ENCODE measurements around the gene DAZAP1. TPM values are rescaled to one million over a fixed set of nuclear protein-coding genes. Genes with fewer than 3 reads are reported as not detected.

Gene DAZAP1
- polyA plus RNA-seq, 1 of the 3 experiments (the other 2 are of a cell fraction): 54.3 TPM

DNA sequence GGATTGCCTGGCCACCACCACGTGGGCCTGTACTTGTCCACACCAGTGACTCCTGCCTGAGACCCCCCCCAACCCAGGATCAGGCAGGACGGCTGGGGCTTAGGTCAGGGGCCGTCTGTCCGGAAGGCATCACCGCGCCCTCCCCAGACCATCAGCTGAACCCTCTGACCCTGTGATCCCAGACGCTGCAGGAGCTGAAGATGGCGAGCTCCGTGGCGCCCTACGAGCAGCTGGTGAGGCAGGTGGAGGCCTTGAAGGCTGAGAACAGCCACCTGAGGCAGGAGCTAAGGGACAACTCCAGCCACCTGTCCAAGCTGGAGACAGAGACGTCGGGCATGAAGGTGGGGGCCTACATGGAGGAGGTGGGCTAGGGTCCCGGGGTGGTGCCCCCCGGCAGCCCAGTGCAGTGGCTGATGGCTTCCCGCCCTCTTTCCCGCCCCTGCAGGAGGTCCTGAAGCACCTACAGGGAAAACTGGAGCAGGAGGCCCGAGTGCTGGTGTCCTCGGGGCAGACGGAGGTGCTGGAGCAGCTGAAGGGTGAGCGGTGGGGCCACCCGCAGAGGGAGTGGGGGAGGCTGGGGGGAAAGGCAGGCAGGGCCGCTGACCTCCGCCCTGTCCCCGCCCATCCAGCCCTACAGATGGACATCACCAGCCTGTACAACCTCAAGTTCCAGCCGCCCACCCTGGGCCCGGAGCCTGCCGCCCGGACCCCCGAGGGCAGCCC, 45.6 kb downstream of the DAZAP1 start:
- Histone ChIP-seq H4K20me1 (ENCODE audit: insufficient read depth) (peaks cover 18% of the 10 kb centered on the region; the same call in 1 of the 2 replicates), H3K9me2 (no peaks in the 10 kb centered on the region), H3K36me3 (replicated peaks in 1 of 2; ENCODE audit: control insufficient read depth in 1 of 2, insufficient read depth in 2 of 2, low read length in 1 of 2) (no peaks in the 10 kb centered on the region), H3K9me3 (no peaks in the 10 kb centered on the region), H3K27me3 (ENCODE audit: insufficient read depth) (no peaks in the 10 kb centered on the region), H3F3A (replicated peaks; ENCODE audit: insufficient read depth) (peaks cover 19% of the 10 kb centered on the region), H3K4me2 (no peak overlapping the region), H2AFZ (ENCODE audit: low read depth) (no peak overlapping the region), H3K27ac (ENCODE audit: low read depth in 2 of 2, low read length in 1 of 2) (peak overlapping the region in 1 of 2 experiments; percentile 86; a peak in 1 of 4 replicates), H3K9ac (no peak overlapping the region), H3K4me1 (ENCODE audit: control insufficient read depth in 1 of 2, insufficient read depth in 2 of 2, low read depth in 1 of 2, low read length in 1 of 2) (peaks cover 0 to 36% of the 10 kb centered on the region in 2 experiments; a peak in 1 of 4 replicates), H3K79me2 (ENCODE audit: insufficient read depth) (no peaks in the 10 kb centered on the region), H3K4me3 (ENCODE audit: low read depth in 2 of 2, low read length in 1 of 2) (peak overlapping the region in 1 of 2 experiments; percentile 60; a peak in 1 of 4 replicates)
- ChIA-PET POLR2A (interaction anchor here (1.0 to 1.1 kb wide), 2 partner anchors 9 to 114 kb away, joined by 3 to 5 read pairs; no protein-coding TSS in a partner anchor), CTCF (interaction anchor here (1.4 to 3.5 kb wide), 4 partner anchors 8 to 187 kb away, joined by 5 to 16 read pairs (median 6); partner anchors contain the start of gene RPS15)
- WGBS (ENCODE audit: low lambda C conversion rate): 87% methylated on average over 9 of the region's 30 CpGs
- no peak for DNase-seq
- no peak for TF ChIP-seq FOXM1 (IDR thresholded peaks at IDR 0.05; ENCODE audit: low read depth)

DNA sequence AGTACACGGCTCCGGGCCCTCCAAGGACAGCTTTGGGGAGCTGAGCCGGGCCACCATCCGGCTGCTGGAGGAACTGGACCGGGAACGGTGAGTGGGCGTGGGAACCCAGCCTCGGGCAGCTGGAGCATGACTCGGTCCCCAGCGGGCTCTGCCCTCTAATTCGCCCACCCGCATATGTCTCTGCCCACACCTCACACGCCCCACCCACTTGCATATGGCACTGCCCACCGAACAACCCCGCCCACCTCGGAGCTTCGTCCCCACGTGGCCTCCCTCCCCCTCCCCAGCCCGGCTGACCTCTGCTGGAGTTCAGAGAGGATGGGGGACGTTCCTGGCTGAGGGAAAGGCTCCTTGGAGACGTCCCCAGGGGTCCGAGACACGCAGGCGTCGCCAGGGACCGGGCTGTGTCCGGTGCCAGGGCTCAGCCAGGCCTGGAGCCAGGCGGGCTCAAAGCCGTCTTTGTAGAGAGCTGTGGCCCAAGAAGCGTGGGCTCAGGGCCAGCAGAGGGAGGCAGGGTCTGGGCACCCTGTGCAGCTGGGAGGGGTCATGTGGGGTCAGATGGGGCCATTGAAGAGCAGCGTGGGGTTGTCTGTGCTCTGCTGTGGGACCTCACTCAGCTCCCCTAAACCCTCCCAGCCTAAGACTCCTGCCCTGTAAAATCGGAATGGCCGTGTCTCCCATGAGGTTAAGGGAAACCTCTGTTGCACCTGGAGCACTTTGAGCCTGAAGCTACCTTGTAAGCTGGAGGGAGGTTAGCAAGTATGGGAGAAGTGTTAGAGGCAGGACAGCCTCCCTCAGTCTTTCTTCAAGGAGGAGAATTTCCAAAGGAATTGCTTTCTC, 46.4 kb downstream of the DAZAP1 start:
- H3K9me2 ChIP-seq: no peaks in the 10 kb centered on the region
- CTCF ChIA-PET: interaction anchor here (0.7 to 3.5 kb wide), 4 partner anchors 9 to 49 kb away, joined by 3 to 16 read pairs (median 4); no protein-coding TSS in a partner anchor
- no peaks in the 10 kb centered on the region for H3K36me3 ChIP-seq (replicated peaks in 1 of 2; ENCODE audit: control insufficient read depth in 1 of 2, insufficient read depth in 2 of 2, low read length in 1 of 2)
- POLR2A ChIA-PET: interaction anchor here (0.7 to 2.7 kb wide), 4 partner anchors 9 to 184 kb away, joined by 3 to 10 read pairs (median 4); partner anchors contain the start of gene CIRBP
- 75% methylated on average over 26 of the region's 33 CpGs for WGBS (ENCODE audit: low lambda C conversion rate)
- no peak overlapping the region for H2AFZ ChIP-seq (ENCODE audit: low read depth)
- peaks cover 18% of the 10 kb centered on the region; the same call in 1 of the 2 replicates for H4K20me1 ChIP-seq (ENCODE audit: insufficient read depth)
- no peaks in the 10 kb centered on the region for H3K9me3 ChIP-seq
- no peaks in the 10 kb centered on the region for H3K79me2 ChIP-seq (ENCODE audit: insufficient read depth)
- no peak overlapping the region for H3K9ac ChIP-seq
- H3K4me2 ChIP-seq: no peak overlapping the region
- H3K27ac ChIP-seq (ENCODE audit: low read depth in 2 of 2, low read length in 1 of 2): no peak overlapping the region; a peak in 1 of 4 replicates
- peak; percentile 75 for DNase-seq
- H3F3A ChIP-seq (replicated peaks; ENCODE audit: insufficient read depth): peaks cover 15% of the 10 kb centered on the region
- no peak overlapping the region for H3K4me3 ChIP-seq (ENCODE audit: low read depth in 2 of 2, low read length in 1 of 2)
- H3K27me3 ChIP-seq (ENCODE audit: insufficient read depth): no peaks in the 10 kb centered on the region
- H3K4me1 ChIP-seq (ENCODE audit: control insufficient read depth in 1 of 2, insufficient read depth in 2 of 2, low read depth in 1 of 2, low read length in 1 of 2): peaks cover 0 to 35% of the 10 kb centered on the region in 2 experiments; a peak in 1 of 4 replicates
- TF ChIP-seq TCF12 (IDR thresholded peaks at IDR 0.05): no peak
- TF ChIP-seq, protein P1, sequence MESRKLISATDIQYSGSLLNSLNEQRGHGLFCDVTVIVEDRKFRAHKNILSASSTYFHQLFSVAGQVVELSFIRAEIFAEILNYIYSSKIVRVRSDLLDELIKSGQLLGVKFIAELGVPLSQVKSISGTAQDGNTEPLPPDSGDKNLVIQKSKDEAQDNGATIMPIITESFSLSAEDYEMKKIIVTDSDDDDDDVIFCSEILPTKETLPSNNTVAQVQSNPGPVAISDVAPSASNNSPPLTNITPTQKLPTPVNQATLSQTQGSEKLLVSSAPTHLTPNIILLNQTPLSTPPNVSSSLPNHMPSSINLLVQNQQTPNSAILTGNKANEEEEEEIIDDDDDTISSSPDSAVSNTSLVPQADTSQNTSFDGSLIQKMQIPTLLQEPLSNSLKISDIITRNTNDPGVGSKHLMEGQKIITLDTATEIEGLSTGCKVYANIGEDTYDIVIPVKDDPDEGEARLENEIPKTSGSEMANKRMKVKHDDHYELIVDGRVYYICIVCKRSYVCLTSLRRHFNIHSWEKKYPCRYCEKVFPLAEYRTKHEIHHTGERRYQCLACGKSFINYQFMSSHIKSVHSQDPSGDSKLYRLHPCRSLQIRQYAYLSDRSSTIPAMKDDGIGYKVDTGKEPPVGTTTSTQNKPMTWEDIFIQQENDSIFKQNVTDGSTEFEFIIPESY (IDR thresholded peaks at IDR 0.05; ENCODE audit: borderline replicate concordance, low read depth): no peak
- no peak for TF ChIP-seq FOSL2 (IDR thresholded peaks at IDR 0.05; ENCODE audit: borderline replicate concordance, low read depth)
- TF ChIP-seq EZH2phosphoT487 (IDR thresholded peaks at IDR 0.05; ENCODE audit: borderline replicate concordance, low read depth): no peak
- no peak for TF ChIP-seq GATA2 (CRISPR knock-in tag; IDR thresholded peaks at IDR 0.05)
- TF ChIP-seq NFIC (IDR thresholded peaks at IDR 0.05; ENCODE audit: borderline replicate concordance): no peak
- no peak for TF ChIP-seq TAF1 (IDR thresholded peaks at IDR 0.05; ENCODE audit: borderline replicate concordance, low read depth, low read length)
- no peak for TF ChIP-seq ELF1 (IDR thresholded peaks at IDR 0.05)
- TF ChIP-seq, protein P2, sequence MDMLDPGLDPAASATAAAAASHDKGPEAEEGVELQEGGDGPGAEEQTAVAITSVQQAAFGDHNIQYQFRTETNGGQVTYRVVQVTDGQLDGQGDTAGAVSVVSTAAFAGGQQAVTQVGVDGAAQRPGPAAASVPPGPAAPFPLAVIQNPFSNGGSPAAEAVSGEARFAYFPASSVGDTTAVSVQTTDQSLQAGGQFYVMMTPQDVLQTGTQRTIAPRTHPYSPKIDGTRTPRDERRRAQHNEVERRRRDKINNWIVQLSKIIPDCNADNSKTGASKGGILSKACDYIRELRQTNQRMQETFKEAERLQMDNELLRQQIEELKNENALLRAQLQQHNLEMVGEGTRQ (IDR thresholded peaks at IDR 0.05; ENCODE audit: borderline replicate concordance, low read depth, low read length): no peak
- TF ChIP-seq RFX5 (IDR thresholded peaks at IDR 0.05; ENCODE audit: low read length): no peak
- no peak for TF ChIP-seq GABPA (IDR thresholded peaks at IDR 0.05; ENCODE audit: low read depth)
- TF ChIP-seq RXRA (IDR thresholded peaks at IDR 0.05; ENCODE audit: borderline replicate concordance, low read depth): no peak
- TF ChIP-seq, protein P3, sequence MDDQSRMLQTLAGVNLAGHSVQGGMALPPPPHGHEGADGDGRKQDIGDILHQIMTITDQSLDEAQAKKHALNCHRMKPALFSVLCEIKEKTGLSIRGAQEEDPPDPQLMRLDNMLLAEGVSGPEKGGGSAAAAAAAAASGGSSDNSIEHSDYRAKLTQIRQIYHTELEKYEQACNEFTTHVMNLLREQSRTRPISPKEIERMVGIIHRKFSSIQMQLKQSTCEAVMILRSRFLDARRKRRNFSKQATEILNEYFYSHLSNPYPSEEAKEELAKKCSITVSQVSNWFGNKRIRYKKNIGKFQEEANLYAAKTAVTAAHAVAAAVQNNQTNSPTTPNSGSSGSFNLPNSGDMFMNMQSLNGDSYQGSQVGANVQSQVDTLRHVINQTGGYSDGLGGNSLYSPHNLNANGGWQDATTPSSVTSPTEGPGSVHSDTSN (IDR thresholded peaks at IDR 0.05): no peak
- TF ChIP-seq JUND (IDR thresholded peaks at IDR 0.05): no peak

All from SK-N-SH (cell line).